AG20443 (cell line): Measurements from ENCODE around the gene WDTC1.
"Not testable (repeated sequence)": the region's sequence is repeated elsewhere in the genome, so short reads cannot be mapped to it uniquely, and the experiment has no call there.

Experiments
- DNase-seq: peaks from one replicate; pipeline ENCODE4 v3.0.0; 2012; ENCODE audit warnings: low spot score, mixed read lengths

The WDTC1 gene

GRCh38 chr1:27234049-27234882, at the start of gene WDTC1:
Gene WDTC1 (plus strand): TSS chr1:27234632. CDS start chr1:27261055, 26,423 bp downstream.
- DNase-seq: peak; percentile 99

DNA sequence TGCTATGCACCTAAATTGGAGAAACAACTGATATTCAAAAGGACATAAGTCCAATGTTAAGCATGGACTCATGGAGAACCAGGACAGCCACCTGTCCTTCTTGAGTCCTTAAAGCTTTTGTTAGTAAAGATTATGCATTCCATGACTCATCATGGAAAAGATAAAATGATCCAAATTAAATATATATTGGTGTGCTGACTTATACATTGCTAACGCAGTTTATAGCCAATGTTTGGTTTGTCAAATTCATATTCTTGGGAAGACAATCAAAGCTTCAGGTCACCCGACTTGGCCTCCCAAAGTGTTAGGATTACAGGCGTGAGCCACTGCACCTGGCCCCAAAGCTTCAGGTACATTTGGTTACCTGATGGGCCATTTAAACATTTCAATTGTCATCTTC, 49.8 kb upstream of the WDTC1 start:
- DNase-seq: not testable (repeated sequence)

- peak; percentile 58 for DNase-seq
Observed at GRCh38 chr1:27192039-27192529, 42.3 kb upstream of the WDTC1 start.

DNA sequence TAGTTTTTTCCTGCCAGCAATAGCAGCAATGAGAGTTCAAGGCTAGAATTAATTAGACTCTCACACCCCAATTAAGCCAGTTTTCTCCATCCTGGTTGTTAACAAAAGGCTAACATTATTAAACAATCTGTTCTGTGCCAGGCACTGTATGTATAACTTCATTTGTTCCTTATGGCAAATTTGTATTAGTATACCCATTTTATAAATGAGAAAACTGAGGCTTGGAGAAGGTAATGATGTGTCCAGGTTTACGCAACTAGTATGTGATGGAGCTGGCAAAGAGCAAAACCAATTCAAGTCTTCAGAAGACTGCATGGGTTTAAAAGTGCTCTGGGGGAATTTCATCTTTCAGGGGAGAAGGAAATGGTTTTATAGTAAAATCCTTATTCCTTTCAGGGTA, 41.2 kb upstream of the WDTC1 start:
- DNase-seq: no peak

DNA sequence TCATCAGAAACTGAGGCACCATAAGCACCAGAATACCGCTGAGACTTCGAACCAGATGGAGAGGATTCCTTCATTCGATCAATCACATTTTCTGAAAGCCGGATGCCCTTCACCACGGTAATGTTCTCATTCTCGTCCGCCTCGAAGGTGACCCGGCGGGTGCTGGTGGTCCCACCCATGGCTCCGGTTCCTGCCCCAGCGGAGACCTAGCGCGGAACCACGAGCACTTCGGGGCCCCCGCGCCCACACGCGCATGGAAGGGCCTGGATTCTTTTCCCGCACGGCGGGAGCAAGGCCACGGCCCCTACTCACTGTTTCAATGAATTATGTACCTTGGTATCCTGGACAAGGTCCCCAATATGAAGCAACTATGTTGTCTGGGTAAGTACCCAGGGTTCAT, 33.1 kb upstream of the WDTC1 start:
- DNase-seq: no peak

GRCh38 chr1:27203946-27204345, 30.5 kb upstream of the WDTC1 start:
- peak; percentile 34 for DNase-seq

- DNase-seq: not testable (repeated sequence)
Observed at GRCh38 chr1:27207238-27207637, 27.2 kb upstream of the WDTC1 start.

DNA sequence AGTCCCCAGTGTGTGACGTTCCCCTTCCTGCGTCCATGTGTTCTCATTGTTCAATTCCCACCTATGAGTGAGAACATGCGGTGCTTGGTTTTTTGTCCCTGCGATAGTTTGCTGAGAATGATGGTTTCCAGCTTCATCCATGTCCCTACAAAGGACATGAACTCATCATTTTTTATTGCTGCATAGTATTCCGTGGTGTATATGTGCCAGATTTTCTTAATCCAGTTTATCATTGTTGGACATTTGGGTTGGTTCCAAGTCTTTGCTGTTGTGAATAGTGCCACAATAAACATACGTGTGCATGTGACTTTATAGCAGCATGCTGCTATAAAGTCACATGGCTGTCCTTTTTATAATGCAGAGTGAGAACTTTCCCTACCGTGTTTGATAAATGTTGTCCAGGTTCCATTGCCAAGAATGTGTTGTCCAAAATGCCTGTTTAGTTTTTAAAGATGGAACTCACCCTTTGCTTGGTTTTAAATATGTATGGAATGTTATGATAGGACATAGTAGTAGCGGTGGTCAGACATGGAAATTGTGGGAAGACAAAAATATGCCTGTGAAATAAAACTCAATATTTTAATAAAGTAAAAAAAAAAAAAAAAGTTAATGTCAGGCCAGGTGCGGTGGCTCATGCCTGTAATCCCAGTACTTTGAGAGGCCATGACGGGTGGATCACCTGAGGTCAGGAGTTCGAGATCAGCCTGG, 26.1 kb upstream of the WDTC1 start:
- DNase-seq: not testable (repeated sequence)

DNA sequence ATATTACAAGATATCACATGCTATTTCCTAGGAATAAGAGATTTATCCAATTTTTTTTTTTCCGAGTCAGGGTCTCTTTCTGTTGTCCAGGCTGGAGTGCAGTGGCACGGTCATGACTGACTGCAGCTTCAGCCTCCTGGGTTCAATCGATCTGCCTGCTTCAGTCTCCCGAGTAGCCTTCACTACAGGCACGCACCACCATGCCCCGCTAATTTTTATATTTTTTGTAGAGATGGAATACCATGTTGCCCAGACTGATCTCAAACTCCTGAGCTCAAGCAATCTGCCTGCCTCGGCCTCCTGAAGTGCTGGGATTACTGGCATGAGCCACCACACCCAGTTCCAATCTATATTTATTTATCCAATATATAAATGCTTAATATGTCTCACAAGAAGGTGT, 18.0 kb upstream of the WDTC1 start:
- DNase-seq: no peak

DNA sequence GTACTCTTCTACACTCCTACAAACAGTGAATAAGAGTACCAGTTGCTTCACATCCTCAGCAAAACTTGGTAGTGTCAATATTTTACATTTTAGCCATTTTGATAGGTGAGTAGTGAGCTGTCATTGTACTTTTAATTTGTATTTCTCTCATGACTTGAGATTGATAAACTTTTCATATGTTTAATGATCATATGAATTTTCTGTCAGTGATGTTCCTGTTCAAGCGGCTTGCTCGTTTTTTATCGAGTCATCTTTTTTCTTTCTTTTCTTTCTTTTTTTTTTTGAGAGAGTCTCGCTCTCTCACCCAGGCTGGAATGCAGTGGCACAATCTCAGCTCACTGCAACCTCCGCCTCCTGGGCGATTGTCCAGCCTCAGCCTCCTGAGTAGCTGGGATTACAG, 17.0 kb upstream of the WDTC1 start:
- no peak for DNase-seq

DNA sequence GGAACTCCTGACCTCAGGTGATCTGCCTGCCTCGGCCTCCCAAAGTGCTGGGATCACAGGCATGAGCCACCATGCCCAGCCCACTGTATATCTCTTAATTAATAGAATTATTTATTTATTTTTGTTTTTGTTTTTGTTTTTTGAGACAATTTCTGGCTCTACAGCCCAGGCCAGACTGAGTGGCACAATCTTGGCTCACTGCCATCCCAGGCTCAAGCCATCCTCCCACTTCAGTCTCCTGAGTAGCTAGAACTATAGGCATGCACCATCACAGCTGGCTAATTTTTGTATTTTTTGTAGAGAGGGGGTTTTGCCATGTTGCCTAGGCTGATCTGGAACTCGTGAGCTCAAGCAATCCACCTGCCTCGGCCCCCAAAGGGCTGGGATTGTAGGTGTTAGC, 15.7 kb upstream of the WDTC1 start:
- no peak for DNase-seq

- no peak for DNase-seq
Observed at GRCh38 chr1:27220096-27220495, 14.3 kb upstream of the WDTC1 start.

GRCh38 chr1:27220702-27221497, 13.5 kb upstream of the WDTC1 start:
- DNase-seq: not testable (repeated sequence)

- DNase-seq: no peak
Observed at GRCh38 chr1:27225621-27226020, 8.8 kb upstream of the WDTC1 start.

DNA sequence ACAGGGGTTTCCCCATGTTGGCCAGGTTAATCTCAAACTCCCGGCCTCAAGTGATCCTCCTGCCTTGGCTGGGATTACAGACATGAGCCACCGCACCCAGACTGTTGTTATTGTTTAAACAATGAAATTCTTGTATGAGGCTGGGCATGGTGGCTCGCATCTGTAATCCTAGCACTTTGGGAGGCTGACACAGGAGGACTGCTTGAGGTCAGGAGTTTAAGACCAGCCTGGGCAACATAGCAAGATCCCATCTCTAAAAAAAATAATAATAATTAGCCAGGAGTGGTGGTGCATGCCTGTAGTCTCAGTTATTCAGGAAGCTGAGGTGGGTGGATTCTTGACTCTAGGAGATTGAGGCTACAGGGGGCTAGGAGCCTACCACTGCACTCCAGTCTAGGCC, 6.7 kb upstream of the WDTC1 start:
- DNase-seq: no peak

GRCh38 chr1:27233667-27234048, 774 bp upstream of the WDTC1 start:
- DNase-seq: no peak

GRCh38 chr1:27235827-27236226, 1.4 kb downstream of the WDTC1 start:
- DNase-seq: no peak

DNA sequence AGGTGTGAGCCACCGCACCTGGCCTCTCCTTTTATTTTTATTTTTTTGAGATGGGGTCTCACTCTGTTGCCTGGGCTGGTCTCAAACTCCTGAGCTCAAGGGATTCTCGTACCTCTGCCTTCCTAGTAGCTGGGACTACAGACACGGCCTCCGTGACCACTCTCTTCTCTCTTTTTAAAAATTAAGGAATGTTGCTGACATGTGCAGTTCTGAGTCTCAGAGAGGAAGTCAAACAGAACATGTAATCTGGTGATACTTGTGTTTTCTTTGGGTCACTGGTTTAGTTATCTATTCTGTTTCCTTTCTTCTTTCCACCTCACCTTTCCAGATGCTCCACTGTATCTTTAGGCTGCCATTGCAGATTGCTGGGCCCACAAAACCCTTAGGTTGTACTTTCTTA, 2.7 kb downstream of the WDTC1 start:
- no peak for DNase-seq

DNA sequence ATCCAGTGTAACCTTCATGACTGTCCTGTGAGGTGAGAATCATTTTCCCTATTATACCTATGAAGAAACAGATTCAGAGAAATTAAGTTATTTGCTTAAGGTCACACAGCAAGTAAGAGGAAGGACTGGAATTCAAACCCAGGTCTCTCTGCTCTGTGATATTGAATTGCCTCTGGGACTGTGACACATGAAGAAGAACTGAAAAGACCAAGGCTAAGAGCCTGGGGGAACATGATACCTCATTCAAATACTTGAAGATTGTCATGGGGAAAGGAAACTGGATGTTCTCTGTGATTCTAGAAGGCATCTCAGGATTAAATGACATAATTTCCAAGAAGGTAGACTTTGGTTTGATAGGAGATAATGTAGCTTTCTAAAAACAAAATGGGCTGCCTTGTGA, 3.6 kb downstream of the WDTC1 start:
- no peak for DNase-seq

- no peak for DNase-seq
Observed at GRCh38 chr1:27241677-27242076, 7.2 kb downstream of the WDTC1 start.

DNA sequence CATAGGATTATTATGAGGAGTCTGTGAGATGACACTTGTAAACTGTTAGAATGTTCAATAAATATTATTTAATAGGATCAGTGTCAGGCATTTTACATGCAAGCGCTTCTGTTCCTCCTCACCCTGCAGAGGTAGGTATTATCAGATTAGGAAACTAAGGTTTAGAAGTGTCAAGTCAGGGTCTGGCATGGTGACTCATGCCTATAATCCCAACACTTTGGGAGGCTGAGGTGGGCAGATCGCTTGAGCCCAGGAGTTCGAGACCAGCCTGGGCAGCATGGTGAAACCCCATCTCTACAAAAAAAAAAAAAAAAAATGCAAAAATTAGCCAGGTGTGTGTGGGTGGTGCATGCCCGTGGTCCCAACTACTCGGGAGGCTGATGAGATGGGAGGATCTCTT, 9.2 kb downstream of the WDTC1 start:
- DNase-seq: not testable (repeated sequence)

- no peak for DNase-seq
Observed at GRCh38 chr1:27246194-27246593, 11.8 kb downstream of the WDTC1 start.

DNA sequence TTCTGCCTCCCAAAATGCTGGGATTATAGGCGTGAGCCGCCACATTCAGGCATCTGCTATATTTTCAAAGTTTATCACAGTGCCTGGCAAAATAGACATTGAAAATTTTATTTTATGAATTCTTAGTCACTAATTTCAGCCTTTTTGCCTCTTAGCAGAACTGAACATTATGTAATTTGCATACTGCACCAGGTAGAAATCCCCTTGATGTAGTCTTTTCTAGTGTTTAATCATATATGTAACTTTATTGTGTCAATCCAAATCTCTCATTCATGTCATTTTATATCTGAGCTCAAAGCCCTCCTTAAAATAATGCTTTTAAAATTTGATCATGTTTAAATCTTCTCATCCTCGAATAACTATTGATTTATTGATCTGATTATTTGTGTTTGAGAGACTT, 19.2 kb downstream of the WDTC1 start:
- DNase-seq: no peak
